NCI-H446 (cell line): ENCODE measurements around the gene CHPF2.

Source experiments
- DNase-seq, 2 experiments: peaks; one replicate each; lab custom pipeline; 2025; lab: John Stamatoyannopoulos, UW

The CHPF2 gene

GRCh38 chr7:151235091-151235787 lies 3.0 kb downstream of the CHPF2 start:
- no peak for DNase-seq

DNA sequence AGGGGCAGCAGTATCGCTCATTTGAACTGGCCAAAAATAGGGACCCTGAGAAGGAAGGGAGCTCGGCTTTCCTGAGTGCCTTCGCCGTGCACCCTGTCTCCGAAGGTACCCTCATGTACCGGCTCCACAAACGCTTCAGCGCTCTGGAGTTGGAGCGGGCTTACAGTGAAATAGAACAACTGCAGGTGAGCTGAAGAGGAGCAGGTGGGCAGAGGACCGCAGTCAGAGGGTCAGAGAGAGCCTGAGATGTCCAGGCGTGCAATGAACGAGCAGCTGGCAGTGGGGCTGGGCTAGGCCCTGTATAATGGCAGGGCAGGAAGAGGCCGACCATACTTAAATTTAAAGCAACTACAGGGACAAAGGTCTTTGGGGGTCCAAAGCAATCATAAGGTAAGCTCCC lies 4.1 kb downstream of the CHPF2 start:
- no peak for DNase-seq

GRCh38 chr7:151237244-151238189 lies 5.2 kb downstream of the CHPF2 start:
- no peak for DNase-seq

GRCh38 chr7:151238190-151238810 lies 6.0 kb downstream of the CHPF2 start:
- DNase-seq: no peak

GRCh38 chr7:151238924-151239836 lies 6.9 kb downstream of the CHPF2 start:
- DNase-seq: no peak

GRCh38 chr7:151239837-151240459 lies 7.7 kb downstream of the CHPF2 start:
- no peak for DNase-seq

GRCh38 chr7:151240536-151240935 lies 8.3 kb downstream of the CHPF2 start:
- no peak for DNase-seq

GRCh38 chr7:151240942-151241754 lies 8.9 kb downstream of the CHPF2 start:
- no peak for DNase-seq

- DNase-seq: no peak
These were observed 9.4 kb downstream of the CHPF2 start for GRCh38 chr7:151241755-151242096.

DNA sequence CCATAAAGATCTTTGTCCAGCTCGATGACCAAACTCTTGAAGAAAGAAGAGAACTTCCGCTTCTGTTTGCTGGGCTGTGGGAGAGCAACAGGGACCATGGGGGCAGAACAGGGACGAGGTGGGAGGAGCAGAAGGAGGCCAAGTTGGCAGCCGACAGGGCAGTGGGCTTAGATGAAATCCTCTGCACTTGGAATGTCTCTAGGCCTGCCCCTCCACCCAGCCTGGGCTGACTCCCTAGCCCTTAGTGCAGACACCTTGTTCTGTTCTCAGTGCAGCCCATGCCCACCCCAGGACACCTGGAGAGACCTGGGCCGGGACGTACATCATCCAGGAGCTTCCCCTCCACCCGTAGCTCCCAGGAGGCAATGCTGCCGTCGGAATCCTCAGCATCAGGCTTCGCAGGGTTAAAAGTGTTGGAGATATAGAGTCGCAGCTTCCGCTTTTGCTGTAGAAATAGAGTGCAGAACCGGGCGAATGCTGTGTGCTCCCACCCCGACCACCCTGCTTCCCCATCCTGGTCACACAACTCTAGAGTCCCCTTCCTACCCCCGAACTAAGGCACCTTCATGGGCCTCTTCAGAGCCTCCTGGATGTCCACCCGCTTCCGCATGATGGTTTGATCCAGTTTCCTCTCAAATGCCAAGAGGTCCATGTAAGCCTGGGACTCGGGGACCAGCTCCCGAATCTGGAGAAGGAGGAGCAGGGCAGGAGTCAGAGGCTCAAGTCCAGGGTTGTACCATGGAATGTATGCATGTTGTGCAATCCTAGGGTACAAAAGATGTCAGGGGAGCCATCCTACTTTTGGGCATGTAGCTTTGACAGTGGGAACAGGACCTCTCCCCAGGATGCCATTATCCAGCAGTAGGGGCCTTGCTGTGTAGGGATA lies 10.1 kb downstream of the CHPF2 start:
- no peak for DNase-seq

- no peak for DNase-seq
These were observed 10.7 kb downstream of the CHPF2 start for GRCh38 chr7:151243045-151243349.

DNA sequence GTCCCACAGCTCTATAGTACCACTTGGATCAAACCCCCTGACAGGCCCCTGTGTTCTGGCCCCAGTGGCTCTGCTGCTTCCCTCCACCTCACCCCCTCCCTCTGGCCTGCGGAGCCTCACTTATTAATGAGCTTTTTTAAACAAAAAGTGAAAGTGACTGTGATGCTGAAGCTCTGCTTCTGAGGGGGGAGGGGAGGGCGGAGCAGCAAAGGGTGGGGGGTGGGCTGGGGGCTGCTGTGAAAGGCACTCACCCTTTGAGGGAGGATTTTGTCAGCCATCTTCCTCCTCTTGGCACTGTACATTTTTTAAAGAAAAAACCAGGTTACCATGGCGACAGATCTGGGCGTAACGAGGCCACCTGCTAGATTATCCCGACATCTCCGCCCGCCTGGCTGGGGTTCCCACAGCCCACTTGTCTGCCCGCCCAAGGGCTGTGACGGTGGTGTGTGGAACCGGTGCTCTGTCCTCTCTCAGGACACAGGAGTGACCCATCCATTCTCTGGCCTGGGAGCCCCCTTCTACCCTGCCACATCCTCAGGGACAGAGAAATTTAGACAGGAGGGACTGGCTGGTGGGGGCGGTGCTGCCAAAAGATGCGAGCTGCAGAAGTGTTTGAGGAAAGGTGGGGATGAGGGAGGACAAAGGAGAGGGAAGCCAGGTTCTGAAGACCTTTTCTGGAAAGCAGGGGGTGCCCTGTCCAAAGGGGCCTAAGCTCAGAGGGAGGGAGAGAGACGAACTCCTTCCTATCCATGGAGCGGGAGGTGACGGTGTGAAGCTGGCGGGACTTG lies 11.3 kb downstream of the CHPF2 start:
- DNase-seq: peak in 1 of 2 experiments; percentile 39

DNA sequence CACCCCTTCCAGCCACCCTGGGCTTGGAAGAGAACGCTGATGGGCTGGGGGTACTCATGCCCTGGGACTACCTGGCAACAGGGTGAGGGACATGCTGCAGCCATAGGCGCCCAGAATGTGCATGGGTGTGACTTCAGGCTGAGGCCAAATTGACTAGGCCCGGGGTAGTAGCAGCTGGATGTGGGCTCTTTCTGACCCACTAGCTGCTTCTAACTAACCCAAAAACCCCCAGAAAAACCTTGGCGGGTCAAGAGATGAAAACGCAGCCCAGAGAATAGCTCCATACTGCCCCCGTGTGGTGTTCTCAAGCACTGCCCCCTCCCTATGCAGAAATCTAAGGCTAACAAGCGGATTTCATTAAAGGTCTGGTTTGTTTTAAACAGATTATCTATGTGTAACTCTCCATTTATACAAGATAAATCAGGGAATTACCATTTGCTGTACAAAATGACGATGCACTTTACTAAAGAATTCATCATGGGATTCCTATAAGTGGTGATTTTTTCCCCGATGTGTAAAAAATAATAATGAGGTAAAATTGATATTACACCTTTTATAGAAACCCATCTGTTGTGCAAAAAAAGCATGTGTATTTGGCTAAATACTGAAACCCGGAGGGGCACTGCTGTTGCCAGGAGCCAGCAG lies 12.0 kb downstream of the CHPF2 start:
- peak; percentile 8 to 47 for DNase-seq

DNA sequence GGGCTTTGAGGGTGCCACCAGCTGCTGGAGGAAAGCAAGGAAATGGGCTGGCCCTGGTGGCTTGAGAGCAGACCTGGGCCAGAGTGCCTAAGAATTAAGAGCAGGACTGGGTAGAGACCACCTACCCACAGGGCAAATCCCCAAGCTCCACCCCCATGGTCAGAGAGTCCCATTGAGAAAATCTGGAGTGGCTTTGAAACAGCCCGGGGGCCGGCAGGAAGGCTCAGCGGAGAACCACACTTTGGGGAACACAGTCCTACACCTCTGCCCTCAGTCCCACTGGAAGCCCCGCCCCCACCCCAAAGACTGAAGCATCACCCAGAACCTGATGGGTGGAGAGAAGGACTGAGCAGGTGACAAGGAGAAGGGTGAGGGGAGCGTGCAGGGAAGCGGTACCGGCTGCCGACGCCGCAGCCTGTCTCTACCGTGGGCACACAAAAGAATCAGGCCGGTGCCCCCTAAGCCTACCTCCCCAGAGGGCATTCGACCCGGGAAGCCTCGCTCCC lies 12.6 kb downstream of the CHPF2 start:
- DNase-seq: no peak

DNA sequence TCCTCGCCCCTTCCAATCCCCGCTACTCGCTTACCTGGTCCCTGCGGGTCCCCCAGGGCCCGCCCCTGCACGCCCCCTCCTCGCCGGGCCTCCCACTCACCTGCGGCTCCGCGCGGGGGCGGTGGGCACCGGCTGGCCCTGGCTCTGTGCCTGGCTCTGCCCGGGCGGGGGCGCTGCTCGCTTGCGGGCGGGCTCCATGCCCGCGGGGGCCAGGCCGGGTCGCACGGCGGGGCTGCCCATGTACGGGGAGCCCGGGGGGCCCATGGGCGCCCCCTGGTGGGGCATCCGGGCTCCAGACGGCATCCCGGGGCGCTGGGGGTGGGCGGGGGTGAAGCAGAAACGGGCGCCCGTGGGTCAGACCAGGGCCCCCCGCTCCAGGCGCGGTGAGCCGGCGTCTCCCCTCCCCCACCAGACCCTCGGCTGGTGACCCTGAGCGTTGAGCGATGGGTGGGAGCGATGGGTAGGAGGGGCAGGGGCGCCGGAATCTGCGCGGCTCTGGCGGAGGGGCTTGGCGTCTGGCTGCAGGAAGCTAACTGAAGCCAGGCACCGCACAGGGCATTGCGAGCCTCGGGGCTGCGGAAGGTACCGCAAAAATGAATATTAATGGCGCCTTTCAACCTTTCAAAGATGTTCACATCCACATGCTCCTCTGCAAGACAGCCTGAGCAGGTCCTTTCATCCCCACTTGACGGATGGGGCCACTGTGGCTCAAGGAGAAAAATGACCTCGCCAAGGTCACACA lies 13.2 kb downstream of the CHPF2 start:
- DNase-seq: no peak

- no peak for DNase-seq
These were observed 14.0 kb downstream of the CHPF2 start for GRCh38 chr7:151246102-151246850.
